Ovary (tissue), 9 donors: ENCODE data around the gene ALG14. TPM values are rescaled to one million over a fixed set of nuclear protein-coding genes. Genes with fewer than 3 reads are reported as not detected.

ENCODE experiments used
- DNase-seq, 5 donors: peaks; one replicate each; pipeline ENCODE4 v3.0.0-alpha.2; 2019 to 2020
- H3K27ac ChIP-seq, 2 donors: fragments of 200-600 bp; one replicate each; pipeline versions ENCODE4 v1.5.1 to v1.8.0; 2019 to 2022
- H3K27me3 ChIP-seq: fragments of 200-600 bp; one replicate; pipeline ENCODE4 v1.8.0; 2022
- H3K36me3 ChIP-seq: fragments of 200-600 bp; sonication (generic); one replicate; pipeline ENCODE4 v1.5.1; 2019
- H3K4me1 ChIP-seq: one replicate; pipeline ENCODE4 v1.8.1; 2013; ENCODE audit warnings: mild to moderate bottlenecking, moderate library complexity; ENCODE audit not compliant: insufficient read depth
- H3K4me3 ChIP-seq: fragments of 200-600 bp; sonication (generic); one replicate; pipeline ENCODE4 v1.5.1; 2017
- H3K9me3 ChIP-seq, 2 donors: fragments of 200-600 bp in 1 of 2; sonication (generic) in 1 of 2; one replicate each; pipeline versions ENCODE4 v1.5.1 to v1.8.1; 2013 to 2019; ENCODE audit warnings: mild to moderate bottlenecking in 1 of 2, moderate library complexity in 1 of 2
- CTCF ChIP-seq, 3 donors: fragments of 450-650 bp in 2 of 3; fragments of 200-600 bp in 1 of 3; IDR thresholded peaks; one replicate each; pipeline versions ENCODE4 v1.5.1 to v1.8.0; 2016 to 2022; ENCODE audit warnings: antibody characterized with exemption in 3 of 3, mild to moderate bottlenecking in 1 of 3
- EP300 ChIP-seq: sonication (generic); formaldehyde crosslinking; IDR thresholded peaks from one replicate; pipeline ENCODE4 v1.6.1; 2017; ENCODE audit warnings: antibody characterized with exemption
- POLR2A ChIP-seq: fragments of 450-650 bp; IDR thresholded peaks from one replicate; pipeline ENCODE4 v1.6.1; 2017; ENCODE audit warnings: antibody characterized with exemption, mild to moderate bottlenecking, moderate library complexity
- WGBS, 3 donors: extraction: QIAGEN DNeasy Blood & Tissue Kit in 1 of 3; methylation state at CpG; one replicate each; pipeline versions ENCODE4 v1.1.5 to v1.1.7; 2013 to 2017; 5-methylcytosine and 5-hydroxymethylcytosine counted together
- intact Hi-C, 4 donors: fragments of 100-400 bp; cut with DNase I; formaldehyde crosslinking; loops; one replicate each; pipeline versions ENCODE4 v1.11.0 to v1.15.1; 2022 to 2023
- polyA plus RNA-seq, 2 donors: library from polyadenylated mRNA; stranded (reverse); fragments of 200-250 nt in 1 of 2; fragments of 350-450 nt in 1 of 2; fragmentation: Illumina TruSeq in 1 of 2; extraction: RNeasy Lipid Tissue Mini Kit (QIAGEN cat#74804) in 1 of 2; gene quantifications; one replicate each; pipeline ENCODE4 v1.2.3, GENCODE V29; 2013 to 2014
- total RNA-seq, 7 donors: library from RNA; depleted of rRNA in 2 of 7; stranded (reverse); fragments of >200 nt in 2 of 7; fragmentation: NEBNext Ultra II Directional in 3 of 7; extraction: Animal tissue kit (Norgen Biotek cat#: 25700) in 3 of 7; gene quantifications; one replicate each; pipeline versions ENCODE4 v1.1.0 to v1.2.4, GENCODE V29; 2016 to 2023
- donor health status: DM: no; HTN: no; CAD: no; lungs with moderate emphysema.
- donor health status: DM: no; HTN: no; CAD: no.
- donor health status: Bipolar disorder and iron deficiency.
- donor health status: DM: yes; HTN: yes; CAD: no.
- donor health status: DM: no; HTN: no; CAD: no.
- donor health status: DM: yes; HTN: yes; CAD: no.

ALG14 gene
- total and polyA plus RNA-seq, 9 donors, result 1.2 to 16.3 (median 3.6) TPM

- 66 to 84% (median 75%) methylated on average over 8 of the region's 8 CpGs for WGBS, 3 donors
- intact Hi-C loops, result loop anchor here in 2 of 4 donors (10.0 kb wide), 1 partner anchor 150 kb away; the partner anchor contains the start of gene RWDD3 (in 2 of the 2)
- H3K27ac ChIP-seq, result no peak overlapping the region
- H3K4me3 ChIP-seq, result no peak overlapping the region
- H3K36me3 ChIP-seq, result no peaks in the 10 kb centered on the region
- H3K27me3 ChIP-seq, result no peaks in the 10 kb centered on the region
- peaks cover 2% of the 10 kb centered on the region for H3K4me1 ChIP-seq
- peak; percentile 13 to 32 (median 13) for TF ChIP-seq CTCF (IDR thresholded peaks at IDR 0.05)
- no peak for TF ChIP-seq EP300
- TF ChIP-seq POLR2A, result no peak
- no peak for DNase-seq
- no peaks in the 10 kb centered on the region for H3K9me3 ChIP-seq
Measured at GRCh38 chr1:95084317-95085176, 11.8 kb upstream of the ALG14 start.

GRCh38 chr1:95080879-95081278 lies 8.1 kb upstream of the ALG14 start:
- Histone ChIP-seq H3K27ac (no peak overlapping the region), H3K4me1 (no peaks in the 10 kb centered on the region), H3K36me3 (no peaks in the 10 kb centered on the region), H3K9me3 (no peaks in the 10 kb centered on the region), H3K27me3 (no peaks in the 10 kb centered on the region), H3K4me3 (no peak overlapping the region)
- DNase-seq, result no peak
- TF ChIP-seq CTCF (IDR thresholded peaks at IDR 0.05) (no peak), POLR2A (no peak), EP300 (no peak)
- 57 to 77% (median 65%) methylated on average over 1 of the region's 1 CpG for WGBS, 3 donors
- intact Hi-C loops, result loop anchor here in 2 of 4 donors (10.0 kb wide), 1 partner anchor 154 kb away; the partner anchor contains the start of gene RWDD3 (in 2 of the 2)

GRCh38 chr1:95080446-95080845 lies 7.7 kb upstream of the ALG14 start:
- no peaks in the 10 kb centered on the region for H3K27me3 ChIP-seq
- H3K9me3 ChIP-seq, result no peaks in the 10 kb centered on the region
- intact Hi-C loops, result loop anchor here in 2 of 4 donors (10.0 kb wide), 1 partner anchor 154 kb away; the partner anchor contains the start of gene RWDD3 (in 2 of the 2)
- TF ChIP-seq POLR2A, result no peak
- no peak for TF ChIP-seq EP300
- 86 to 90% (median 87%) methylated on average over 1 of the region's 1 CpG for WGBS, 3 donors
- H3K36me3 ChIP-seq, result no peaks in the 10 kb centered on the region
- H3K4me1 ChIP-seq, result no peaks in the 10 kb centered on the region
- H3K27ac ChIP-seq, result no peak overlapping the region
- no peak overlapping the region for H3K4me3 ChIP-seq
- DNase-seq, result no peak

GRCh38 chr1:95076034-95076433 lies 3.3 kb upstream of the ALG14 start:
- Histone ChIP-seq H3K27ac (no peak overlapping the region), H3K9me3 (no peaks in the 10 kb centered on the region), H3K4me3 (no peak overlapping the region), H3K36me3 (no peaks in the 10 kb centered on the region), H3K4me1 (no peaks in the 10 kb centered on the region), H3K27me3 (no peaks in the 10 kb centered on the region)
- intact Hi-C loops, result loop anchor here in 1 of 4 donors (10.0 kb wide), 1 partner anchor 159 kb away; the partner anchor contains the start of gene RWDD3
- TF ChIP-seq POLR2A (no peak), CTCF (IDR thresholded peaks at IDR 0.05) (no peak), EP300 (no peak)
- DNase-seq, result no peak

GRCh38 chr1:95073446-95073845 lies 695 bp upstream of the ALG14 start:
- peak overlapping the region; percentile 67 for H3K4me3 ChIP-seq
- no peaks in the 10 kb centered on the region for H3K9me3 ChIP-seq
- H3K27me3 ChIP-seq, result no peaks in the 10 kb centered on the region
- DNase-seq, result no peak
- peak overlapping the region; percentile 84 to 87 for H3K27ac ChIP-seq
- TF ChIP-seq POLR2A, result no peak
- TF ChIP-seq CTCF (IDR thresholded peaks at IDR 0.05), result no peak
- no peak for TF ChIP-seq EP300
- no peaks in the 10 kb centered on the region for H3K4me1 ChIP-seq
- 5 to 8% (median 5%) methylated on average over 3 of the region's 3 CpGs for WGBS, 3 donors
- H3K36me3 ChIP-seq, result no peaks in the 10 kb centered on the region
- intact Hi-C loops, result loop anchor here in 1 of 4 donors (10.0 kb wide), 1 partner anchor 161 kb away; the partner anchor contains the start of gene RWDD3
